ENCODE data around the gene FAM184A.
"Not testable (repeated sequence)": the region's sequence is repeated elsewhere in the genome, so short reads cannot be mapped to it uniquely, and the experiment has no call there.

The FAM184A gene

DNA sequence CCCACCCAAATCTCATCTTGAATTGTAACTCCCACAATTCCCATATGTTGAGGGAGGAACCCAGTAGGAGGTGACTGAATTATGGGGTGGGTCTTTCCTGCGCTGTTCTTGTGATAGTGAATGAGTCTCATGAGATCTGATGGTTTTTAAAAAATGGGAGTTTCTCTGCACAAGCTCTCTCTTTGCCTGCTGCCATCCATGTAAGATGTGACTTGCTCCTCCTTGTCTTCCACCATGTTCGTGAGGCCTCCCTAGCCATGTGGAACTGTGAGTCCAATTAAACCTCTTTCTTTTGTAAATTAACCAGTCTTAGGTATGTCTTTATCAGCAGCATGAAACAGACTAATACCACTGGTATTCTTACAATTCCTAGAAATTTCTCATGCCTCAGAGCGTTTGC lies 69.2 kb downstream of the FAM184A start:
- not testable (repeated sequence) for FAIRE-seq

GRCh38 chr6:119006974-119007373 lies 71.5 kb downstream of the FAM184A start:
- no peak for FAIRE-seq

DNA sequence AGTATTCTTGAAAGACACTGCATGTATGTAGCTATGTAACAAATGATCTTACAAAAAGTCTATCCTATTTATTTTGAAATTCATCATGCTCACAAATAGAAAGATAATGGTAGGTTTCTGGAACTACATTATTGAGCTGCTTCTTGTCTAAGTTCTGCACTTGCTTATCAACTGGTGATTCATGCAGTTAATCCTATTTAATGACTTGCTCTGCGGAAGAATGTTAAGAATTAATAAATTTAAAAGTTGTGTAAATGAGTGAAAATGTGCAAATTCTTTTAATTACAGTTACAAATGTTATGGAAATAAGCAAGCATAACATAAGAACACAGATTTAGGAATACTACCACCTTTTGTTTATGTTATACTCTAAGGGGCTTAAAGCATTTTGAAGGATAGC lies 76.4 kb downstream of the FAM184A start:
- no peak for FAIRE-seq

DNA sequence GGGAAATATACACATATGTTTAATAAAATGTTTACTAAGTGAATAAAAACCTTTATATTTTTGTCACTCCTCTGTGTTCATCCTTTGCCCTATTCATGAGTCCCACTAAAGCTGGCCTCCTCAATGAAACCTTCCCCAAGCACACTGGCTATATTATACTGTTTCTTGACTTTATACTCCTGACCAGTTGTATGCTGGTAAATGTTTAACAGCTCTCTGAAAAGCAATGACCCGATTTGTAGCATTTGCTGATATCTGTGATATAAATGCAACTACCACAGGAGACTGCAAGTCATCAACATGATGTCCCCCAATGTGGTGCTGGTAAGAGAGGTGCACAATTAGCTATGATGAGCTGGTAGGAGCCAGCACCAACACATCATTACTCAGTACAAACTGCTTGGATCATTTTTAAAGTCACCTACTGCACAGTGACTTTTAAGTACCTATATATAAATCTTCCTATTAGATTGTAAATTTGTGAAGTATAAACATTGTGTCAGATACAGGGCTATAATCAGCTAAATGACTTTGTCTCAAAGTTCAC lies 78.9 kb downstream of the FAM184A start:
- FAIRE-seq, result no peak

- not testable (repeated sequence) for FAIRE-seq
Measured at GRCh38 chr6:118997426-118997825, 81.0 kb downstream of the FAM184A start.

- no peak for FAIRE-seq
Measured at GRCh38 chr6:118996289-118996820, 82.1 kb downstream of the FAM184A start.

- no peak for FAIRE-seq
Measured at GRCh38 chr6:118993803-118994251, 84.6 kb downstream of the FAM184A start.

DNA sequence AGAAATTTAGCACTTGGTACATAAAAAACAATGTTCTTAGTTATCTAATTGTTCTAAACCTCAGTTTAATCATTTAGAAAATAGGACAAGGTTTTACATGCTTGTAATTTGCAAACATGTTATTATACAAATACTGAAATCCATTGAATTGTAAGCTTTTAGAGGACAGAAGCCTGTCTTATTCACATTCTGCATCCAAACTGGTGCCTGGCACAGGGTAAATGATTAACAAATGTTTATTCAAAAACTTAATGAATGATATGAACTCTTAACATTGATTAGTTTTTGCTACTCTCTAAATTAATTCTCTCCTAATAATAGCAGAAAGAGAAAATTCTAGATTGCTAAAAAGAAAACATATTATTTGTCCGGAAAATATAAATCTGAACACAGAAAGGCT lies 85.1 kb downstream of the FAM184A start:
- FAIRE-seq, result no peak

DNA sequence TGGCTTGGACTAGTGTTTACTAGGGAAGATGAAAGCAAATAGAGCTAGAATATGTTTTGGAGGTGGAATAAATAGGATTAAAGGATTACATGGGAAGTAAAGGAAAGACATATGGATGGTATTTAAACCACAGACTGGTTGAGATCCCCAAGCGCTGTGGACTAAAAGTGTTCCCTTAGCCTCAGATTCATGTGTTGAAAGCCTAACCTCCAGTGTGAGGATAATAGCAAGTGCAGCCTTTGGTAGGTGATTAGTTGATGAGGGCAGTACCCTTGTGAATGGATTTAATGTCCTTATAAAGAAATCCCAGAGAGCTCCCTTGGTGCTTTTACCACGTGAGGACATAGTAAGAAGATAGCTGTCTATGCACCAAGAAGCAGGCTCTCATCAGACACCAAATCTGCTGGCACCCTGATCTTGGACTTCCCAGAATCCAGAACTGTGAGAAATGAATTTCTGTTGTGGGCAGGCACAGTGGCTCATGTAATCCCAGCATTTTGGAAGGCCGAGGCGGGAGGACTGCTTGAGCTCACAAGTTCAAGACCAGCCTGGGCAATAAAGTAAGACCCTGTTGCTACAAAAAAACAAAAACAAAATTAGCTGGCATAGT lies 86.2 kb downstream of the FAM184A start:
- FAIRE-seq, result no peak

GRCh38 chr6:118986312-118986711 lies 92.2 kb downstream of the FAM184A start:
- FAIRE-seq, result no peak

DNA sequence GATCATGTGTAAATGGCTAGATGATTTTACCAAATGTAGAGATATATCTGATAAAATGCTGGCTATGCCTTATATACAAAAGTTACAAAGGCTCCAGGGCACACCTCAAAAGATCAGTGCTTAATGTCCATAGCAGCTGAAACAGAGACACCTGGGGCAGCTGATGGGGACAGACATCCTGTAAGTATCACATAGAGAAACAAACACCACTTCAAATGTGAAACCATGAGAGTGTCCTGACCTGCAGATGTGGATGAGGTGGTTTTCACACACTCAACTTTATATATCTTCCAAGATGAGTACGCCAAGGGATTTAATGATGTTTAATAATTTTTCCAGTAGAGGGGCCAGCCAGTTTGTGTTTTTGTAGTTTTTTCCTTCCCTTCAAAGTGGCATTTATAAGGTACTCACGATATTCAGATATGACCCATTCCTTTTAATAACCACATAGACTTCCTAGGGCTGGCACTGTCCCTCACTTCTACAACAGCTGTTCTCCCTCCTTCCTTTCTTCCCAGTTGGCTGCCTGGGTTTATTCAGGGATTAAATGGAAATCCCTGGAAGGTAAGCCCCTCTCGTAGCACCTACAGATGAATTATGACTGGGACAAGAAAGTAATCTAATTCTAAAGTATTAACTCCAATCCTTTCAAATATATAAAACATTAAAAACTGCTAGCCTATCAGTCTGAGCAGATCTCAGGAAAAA lies 93.2 kb downstream of the FAM184A start:
- no peak for FAIRE-seq

DNA sequence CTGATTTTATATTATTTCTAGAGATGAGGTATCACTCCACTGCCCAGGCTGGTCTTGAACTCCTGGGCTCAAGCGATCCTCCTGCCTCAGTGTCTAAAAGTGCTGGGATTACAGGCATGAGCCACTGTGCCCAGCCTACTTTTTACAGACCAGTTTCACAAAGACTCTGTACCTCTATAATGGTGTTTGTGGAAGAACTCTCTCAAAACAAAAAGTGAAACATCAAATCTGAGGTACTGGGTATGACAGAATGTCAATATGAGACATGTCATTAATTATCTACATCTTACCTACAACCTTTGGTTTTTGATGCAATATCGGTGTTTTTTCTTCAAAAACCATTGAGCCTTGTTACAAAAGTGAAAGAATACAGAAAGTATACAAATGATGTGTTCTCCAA lies 94.1 kb downstream of the FAM184A start:
- FAIRE-seq, result no peak

- no peak for FAIRE-seq
Measured at GRCh38 chr6:118982575-118982911, 95.9 kb downstream of the FAM184A start.

- no peak for FAIRE-seq
Measured at GRCh38 chr6:118981884-118982574, 96.4 kb downstream of the FAM184A start.

- FAIRE-seq, result no peak
Measured at GRCh38 chr6:118980063-118980462, 98.4 kb downstream of the FAM184A start.

DNA sequence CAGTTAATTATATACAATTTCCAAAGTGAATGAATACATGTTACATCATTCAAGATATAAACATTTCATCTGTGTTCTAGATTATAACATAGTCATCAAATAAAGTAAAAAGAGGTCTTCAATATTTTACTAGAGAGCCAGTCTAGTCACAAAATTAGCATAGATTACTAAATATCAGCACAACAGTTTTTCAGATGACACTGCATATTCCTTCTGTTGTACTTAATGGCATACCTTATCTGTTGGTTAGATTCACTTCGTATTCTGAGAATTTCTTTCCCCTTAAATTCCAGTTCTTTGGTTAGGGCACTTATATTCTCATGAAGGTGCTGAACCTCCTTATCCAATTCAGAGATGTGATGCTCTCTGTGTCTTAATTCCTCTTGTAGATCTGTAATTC lies 103.7 kb downstream of the FAM184A start:
- no peak for FAIRE-seq

DNA sequence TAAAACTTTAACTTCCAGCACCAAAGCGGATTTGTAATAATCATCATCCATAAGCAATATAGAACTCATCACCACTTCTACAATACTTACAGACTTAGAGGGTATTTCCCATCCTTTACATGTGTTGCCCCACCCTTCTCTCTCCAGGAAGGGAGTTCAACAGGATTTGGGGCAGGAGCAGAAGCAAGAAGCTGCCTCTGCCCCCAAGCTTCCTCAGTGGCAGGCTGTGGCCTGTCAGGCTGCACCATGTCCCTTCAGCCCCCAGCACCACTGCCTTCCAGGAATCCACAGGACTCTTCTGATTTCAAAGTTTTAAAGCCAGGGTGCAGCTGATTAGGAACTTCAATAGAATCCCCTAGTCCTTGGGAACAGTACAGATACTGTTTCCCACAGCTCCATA lies 106.8 kb downstream of the FAM184A start:
- FAIRE-seq, result no peak

DNA sequence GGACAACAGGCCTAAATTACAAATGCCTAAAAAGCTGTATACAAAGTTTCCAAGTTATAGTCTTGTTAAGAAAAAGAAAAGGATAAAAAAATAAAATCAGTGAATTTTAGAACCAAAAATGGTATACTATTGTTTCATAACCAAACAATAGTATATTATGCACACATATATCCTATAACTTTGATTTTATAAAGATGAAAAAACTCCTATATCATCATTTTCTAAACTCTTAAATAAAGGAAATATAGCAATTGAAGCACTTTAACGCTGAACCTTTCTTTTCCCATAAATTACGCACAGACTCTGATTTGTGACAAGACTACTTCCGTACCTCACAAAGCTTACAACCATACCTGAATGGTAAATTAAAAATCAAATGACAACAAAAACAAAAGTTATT lies 107.6 kb downstream of the FAM184A start:
- FAIRE-seq, result no peak

DNA sequence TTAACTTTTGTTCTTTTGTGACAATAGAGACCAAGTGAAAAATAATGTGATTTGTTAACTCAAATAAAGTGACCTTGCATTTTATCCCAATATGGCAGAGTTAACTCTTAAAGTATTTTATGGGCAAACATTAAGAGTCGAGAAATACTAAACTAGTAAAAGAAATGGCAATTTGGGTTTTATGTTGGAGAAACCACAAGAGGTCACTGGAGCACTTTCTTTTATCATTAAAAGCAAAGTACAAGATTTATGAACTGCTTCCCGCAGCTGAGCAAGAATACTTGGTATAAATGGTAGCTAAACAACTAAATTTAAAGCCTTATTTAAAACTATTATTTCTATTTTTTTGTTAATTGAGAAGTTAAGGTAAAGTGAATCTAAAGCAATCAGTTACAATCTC lies 110.0 kb downstream of the FAM184A start:
- FAIRE-seq, result peak; percentile 76

- FAIRE-seq, result no peak
Measured at GRCh38 chr6:118967239-118967638, 111.2 kb downstream of the FAM184A start.

DNA sequence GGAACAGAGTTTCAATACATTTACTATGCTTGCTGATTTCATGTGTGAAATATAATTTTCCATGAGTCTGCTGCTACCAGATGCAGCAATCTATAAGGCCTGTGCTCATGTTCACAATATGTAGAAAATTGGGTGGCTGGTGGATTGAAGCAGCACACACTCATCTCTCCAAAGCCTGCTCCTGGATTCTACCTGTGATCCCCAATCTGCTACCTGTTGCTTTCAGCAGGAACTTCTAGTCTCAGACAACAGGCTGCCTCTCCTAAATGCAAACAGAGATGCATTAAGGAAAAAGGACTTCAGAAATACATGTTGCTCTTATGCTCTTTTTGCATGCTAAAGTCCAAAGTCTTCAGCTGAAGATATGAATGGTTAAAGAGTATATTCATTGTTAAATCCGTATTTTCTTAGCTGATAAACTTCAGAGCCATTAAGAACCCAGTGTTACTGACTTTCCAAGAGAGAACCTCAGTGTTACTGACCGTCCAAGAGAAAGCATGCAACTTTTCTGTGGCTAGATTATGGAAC lies 112.6 kb downstream of the FAM184A start:
- FAIRE-seq, result no peak

DNA sequence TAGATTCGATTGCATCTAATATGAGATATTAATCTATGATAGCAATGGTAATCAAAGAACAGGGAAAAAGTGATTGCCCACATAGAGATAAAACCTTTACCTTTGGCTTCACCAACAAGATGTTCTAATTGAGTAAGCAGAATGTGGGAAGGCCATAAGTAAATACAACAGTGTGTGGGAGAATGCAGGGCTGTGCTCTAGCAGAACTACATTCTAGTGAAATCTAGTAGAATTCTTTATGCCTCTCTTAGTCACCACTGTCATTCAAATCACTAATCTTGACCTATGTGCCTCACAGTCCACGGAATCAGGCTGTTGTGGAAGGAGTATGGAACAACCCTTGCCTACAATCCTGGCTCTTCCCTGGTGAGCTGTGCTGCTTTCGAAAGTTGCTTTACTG lies 113.1 kb downstream of the FAM184A start:
- no peak for FAIRE-seq

GRCh38 chr6:118963003-118963402 lies 115.5 kb downstream of the FAM184A start:
- peak; percentile 73 for FAIRE-seq
